ENCODE results near the gene ESRRB.

The ESRRB gene

GRCh38 chr14:76491172-76491930 is 115.4 kb downstream of the ESRRB start:
- no peak for TF ChIP-seq CTCF (IDR thresholded peaks at IDR 0.05; ENCODE audit: borderline replicate concordance, insufficient read depth, low read depth, low read length)
- H3K4me3 ChIP-seq (ENCODE audit: low read depth, low read length) = no peak overlapping the region

- no peak overlapping the region for H3K4me3 ChIP-seq (ENCODE audit: low read depth, low read length)
- no peak for TF ChIP-seq CTCF (IDR thresholded peaks at IDR 0.05; ENCODE audit: borderline replicate concordance, insufficient read depth, low read depth, low read length)
Measured at GRCh38 chr14:76495983-76496382, 120.0 kb downstream of the ESRRB start.

GRCh38 chr14:76496595-76496994 is 120.7 kb downstream of the ESRRB start:
- TF ChIP-seq CTCF (IDR thresholded peaks at IDR 0.05; ENCODE audit: borderline replicate concordance, insufficient read depth, low read depth, low read length) = no peak

GRCh38 chr14:76497550-76498462 is 121.9 kb downstream of the ESRRB start:
- TF ChIP-seq CTCF (IDR thresholded peaks at IDR 0.05; ENCODE audit: borderline replicate concordance, insufficient read depth, low read depth, low read length) = peak; percentile 27; the same call in 1 of the 2 replicates

More at GRCh38 chr14:76496595-76496994, 120.7 kb downstream of the ESRRB start:
- H3K4me3 ChIP-seq (ENCODE audit: low read depth, low read length) = no peak overlapping the region

GRCh38 chr14:76498463-76498935 is 122.6 kb downstream of the ESRRB start:
- no peak for TF ChIP-seq CTCF (IDR thresholded peaks at IDR 0.05; ENCODE audit: borderline replicate concordance, insufficient read depth, low read depth, low read length)
- H3K4me3 ChIP-seq (ENCODE audit: low read depth, low read length) = no peak overlapping the region

More at GRCh38 chr14:76497550-76498462, 121.9 kb downstream of the ESRRB start:
- no peak overlapping the region for H3K4me3 ChIP-seq (ENCODE audit: low read depth, low read length)

GRCh38 chr14:76498976-76499375 is 123.0 kb downstream of the ESRRB start:
- no peak for TF ChIP-seq CTCF (IDR thresholded peaks at IDR 0.05; ENCODE audit: borderline replicate concordance, insufficient read depth, low read depth, low read length)

More at GRCh38 chr14:76498976-76499375, 123.0 kb downstream of the ESRRB start:
- H3K4me3 ChIP-seq (ENCODE audit: low read depth, low read length) = no peak overlapping the region

Data from GM12875 (cell line).